HG02571 (cell line): ENCODE results near the gene SIGLEC11.

Source experiments
- ATAC-seq: cut with Tn5 transposase; IDR thresholded peaks from one replicate; pipeline ENCODE4 v1.9.1; 2021; ENCODE audit warnings: mild to moderate bottlenecking, moderate library complexity; ENCODE audit not compliant: unreplicated experiment

The SIGLEC11 gene

DNA sequence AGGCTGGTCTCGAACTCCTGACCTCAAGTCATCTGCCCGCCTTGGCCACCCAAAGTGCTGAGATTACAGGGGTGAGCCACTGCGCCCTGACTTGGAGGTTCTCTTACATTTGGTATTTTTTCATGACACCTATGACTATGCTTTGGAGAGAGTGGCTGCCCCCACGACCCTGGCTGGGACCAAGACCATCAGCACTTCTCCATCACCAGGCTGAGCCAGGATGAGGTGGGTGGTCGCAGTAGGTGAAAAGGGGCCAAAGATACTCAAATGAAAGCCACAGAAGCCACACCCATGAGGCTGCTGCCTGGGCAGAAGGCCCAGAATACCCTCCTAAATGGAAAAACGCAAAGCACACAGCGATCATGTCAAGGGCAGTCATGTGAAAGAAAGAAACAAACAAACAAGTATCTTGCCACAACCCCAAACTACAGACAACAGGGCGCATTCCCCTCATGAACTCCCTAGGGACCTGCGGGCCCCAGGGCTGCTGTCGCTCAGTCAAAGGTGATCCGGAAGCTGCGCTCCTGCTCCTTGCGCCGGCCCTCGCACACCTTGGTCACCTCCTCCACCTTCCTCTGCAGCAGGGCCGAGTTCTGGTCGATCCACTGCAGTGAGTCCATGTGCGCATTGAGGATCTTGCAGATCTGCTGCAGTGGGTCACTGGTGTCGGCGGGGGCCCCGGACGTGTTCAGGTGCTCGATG is 53.1 kb downstream of the SIGLEC11 start:
- no peak for ATAC-seq

- no peak for ATAC-seq
These were observed 54.0 kb downstream of the SIGLEC11 start for GRCh38 chr19:49906879-49907564.

DNA sequence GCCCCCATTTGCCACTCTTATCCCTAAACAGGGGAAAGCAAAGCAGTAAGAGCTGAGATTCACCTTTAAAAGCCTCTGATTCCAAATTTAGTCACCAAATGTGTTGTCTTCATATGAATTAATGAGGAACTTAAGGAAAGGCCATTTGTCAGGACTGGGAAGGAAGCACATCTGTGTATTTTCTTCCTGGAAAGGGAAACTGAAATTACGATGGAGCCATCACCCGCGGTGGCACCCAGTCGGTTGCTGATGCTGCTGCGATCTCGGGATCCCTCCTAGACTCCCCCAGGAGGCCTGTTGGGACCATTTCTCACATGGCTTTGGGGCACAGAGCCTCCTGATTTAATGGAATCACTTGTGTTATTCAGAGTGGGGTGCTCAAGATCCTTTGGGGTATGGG is 56.8 kb downstream of the SIGLEC11 start:
- ATAC-seq: no peak
